ENCODE results near the gene DOCK11. TPM values are rescaled to one million over a fixed set of nuclear protein-coding genes. Genes with fewer than 3 reads are reported as not detected.

Gene DOCK11
- total and polyA plus RNA-seq, 9 of the 15 experiments (the other 6 are each of a cell fraction or from before 2014, with no cell fraction given): 41.8 to 77.8 (median 50.9) TPM

GRCh38 chrX:118495958-118496762, 545 bp downstream of the DOCK11 start (continued):
- TF ChIP-seq POLR2G (IDR thresholded peaks at IDR 0.05; ENCODE audit: low read depth, low read length) (peak; percentile 49), ZNF717 (CRISPR knock-in tag; IDR thresholded peaks at IDR 0.05) (no peak), ZMIZ1 (IDR thresholded peaks at IDR 0.05; ENCODE audit: low read depth in 2 of 2, low read length in 2 of 2) (no peak), BRCA1 (IDR thresholded peaks at IDR 0.05) (no peak), BRCA1 (CRISPR knock-in tag; IDR thresholded peaks at IDR 0.05) (0 out of 2 replicates have a peak, but pooled peaks have one; percentile 29), SETDB1 (IDR thresholded peaks at IDR 0.05; ENCODE audit: low read length) (no peak), SPI1 (IDR thresholded peaks at IDR 0.05; ENCODE audit: borderline replicate concordance, low read depth, low read length) (no peak; the same call in 1 of the 2 replicates), CCAR2 (IDR thresholded peaks at IDR 0.05; ENCODE audit: low read depth, low read length) (no peak), SRSF1 (IDR thresholded peaks at IDR 0.05; ENCODE audit: low read depth, low read length) (no peak), SLC30A9 (CRISPR knock-in tag; IDR thresholded peaks at IDR 0.05) (no peak), CBFA2T3 (IDR thresholded peaks at IDR 0.05) (no peak), JUNB (CRISPR knock-in tag; conservative IDR thresholded peaks at IDR 0.05) (no peak), ZNF431 (CRISPR knock-in tag; IDR thresholded peaks at IDR 0.05) (no peak), KLF1 (tag; IDR thresholded peaks at IDR 0.05) (no peak), NFATC3 (IDR thresholded peaks at IDR 0.05) (no peak), ZNF311 (CRISPR knock-in tag; IDR thresholded peaks at IDR 0.05) (no peak), ZNF282 (CRISPR knock-in tag; IDR thresholded peaks at IDR 0.05) (no peak), TEAD4 (IDR thresholded peaks at IDR 0.05; ENCODE audit: low read length) (peak; percentile 21; the same call in 1 of the 2 replicates), TEAD4 (CRISPR knock-in tag; IDR thresholded peaks at IDR 0.05; ENCODE audit: borderline replicate concordance) (no peak), TAF9B (IDR thresholded peaks at IDR 0.05; ENCODE audit: partially characterized antibody) (no peak), KLF13 (tag; IDR thresholded peaks at IDR 0.05; ENCODE audit: borderline replicate concordance, low read depth) (no peak), GABPB2 (CRISPR knock-in tag; conservative IDR thresholded peaks at IDR 0.05) (no peak), KAT8 (IDR thresholded peaks at IDR 0.05; ENCODE audit: low read depth) (no peak), TRIM25 (IDR thresholded peaks at IDR 0.05; ENCODE audit: borderline replicate concordance) (no peak), GATAD2A (IDR thresholded peaks at IDR 0.05) (no peak), ZNF589 (CRISPR knock-in tag; IDR thresholded peaks at IDR 0.05; ENCODE audit: low read depth) (no peak), EGR1 (conservative IDR thresholded peaks at IDR 0.05) (peak; percentile 79), ZNF778 (CRISPR knock-in tag; IDR thresholded peaks at IDR 0.05) (no peak)
